Ramos (cell line): ENCODE data around the gene TMEM145.
"Not testable (repeated sequence)": the region's sequence is repeated elsewhere in the genome, so short reads cannot be mapped to it uniquely, and the experiment has no call there.

Experiments
- in situ Hi-C: fragments of 300-500 bp; cut with MboI; formaldehyde crosslinking; loops from one replicate; pipeline ENCODE4 v1.14.3; 2022; ENCODE audit warnings: low sequenced_read_pairs; ENCODE audit not compliant: unreplicated experiment

The TMEM145 gene

DNA sequence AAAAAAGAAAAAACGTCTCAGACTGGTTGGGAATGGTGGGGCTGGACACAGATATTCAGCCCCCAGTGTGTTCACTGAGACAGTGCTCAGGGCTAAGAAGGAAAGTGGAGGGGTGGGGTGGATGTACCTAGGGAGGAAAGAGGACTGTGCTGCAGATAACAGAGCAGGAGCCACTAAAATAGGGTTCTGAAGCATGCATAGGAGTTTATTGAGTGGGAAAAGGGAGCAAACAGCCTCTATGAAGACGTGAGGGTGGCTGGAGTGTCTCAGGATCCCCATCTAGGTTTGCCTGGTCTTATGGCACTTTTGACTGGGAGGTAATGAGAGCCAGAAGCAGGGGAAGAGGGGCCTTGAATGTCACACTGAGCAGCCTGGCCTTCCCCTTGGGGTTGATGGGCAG lies 15.7 kb downstream of the TMEM145 start:
- in situ Hi-C loops, result no loop called here

DNA sequence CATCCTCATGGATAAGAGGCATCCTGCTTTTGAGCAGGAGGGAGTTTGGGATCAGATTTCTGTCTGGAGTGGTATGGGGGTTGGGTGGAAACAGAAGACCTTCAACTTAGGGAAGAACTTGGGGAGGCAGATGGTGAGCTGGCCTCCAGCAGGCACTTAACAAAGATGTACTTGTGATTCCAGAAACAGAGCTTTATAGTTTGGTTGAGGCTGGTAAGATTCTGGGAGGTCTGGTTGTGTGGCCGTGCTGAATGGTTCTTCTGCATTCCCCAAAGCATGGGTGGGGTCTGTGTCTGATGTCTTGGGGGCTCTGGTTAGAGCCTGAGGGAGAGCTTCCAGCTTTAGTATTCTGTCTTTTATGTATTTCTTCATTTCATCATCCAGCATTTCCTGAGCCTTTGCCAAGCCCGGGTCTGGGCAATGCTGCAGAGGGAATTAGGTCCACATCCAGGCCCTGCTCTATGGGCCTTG lies 17.2 kb downstream of the TMEM145 start:
- in situ Hi-C loops, result no loop called here

DNA sequence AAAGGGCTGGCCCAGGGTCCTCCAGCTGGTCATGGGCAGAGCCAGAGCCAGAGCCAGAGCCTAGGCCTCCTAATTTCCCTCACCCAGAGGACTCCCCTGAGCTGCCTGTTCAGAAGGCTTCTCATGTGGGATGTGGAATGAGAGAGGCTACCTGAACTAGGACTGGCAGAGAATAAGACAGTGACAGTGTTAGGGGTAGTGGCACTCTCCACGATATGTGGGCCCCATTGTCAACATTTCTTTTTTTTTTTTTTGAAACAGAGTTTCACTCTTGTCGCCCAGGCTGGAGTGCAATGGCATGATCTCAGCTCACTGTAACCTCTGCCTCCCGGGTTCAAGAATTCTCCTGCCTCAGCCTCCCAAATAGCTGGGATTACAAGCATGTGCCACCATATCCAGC lies 18.2 kb downstream of the TMEM145 start:
- in situ Hi-C loops, result not testable (repeated sequence)

DNA sequence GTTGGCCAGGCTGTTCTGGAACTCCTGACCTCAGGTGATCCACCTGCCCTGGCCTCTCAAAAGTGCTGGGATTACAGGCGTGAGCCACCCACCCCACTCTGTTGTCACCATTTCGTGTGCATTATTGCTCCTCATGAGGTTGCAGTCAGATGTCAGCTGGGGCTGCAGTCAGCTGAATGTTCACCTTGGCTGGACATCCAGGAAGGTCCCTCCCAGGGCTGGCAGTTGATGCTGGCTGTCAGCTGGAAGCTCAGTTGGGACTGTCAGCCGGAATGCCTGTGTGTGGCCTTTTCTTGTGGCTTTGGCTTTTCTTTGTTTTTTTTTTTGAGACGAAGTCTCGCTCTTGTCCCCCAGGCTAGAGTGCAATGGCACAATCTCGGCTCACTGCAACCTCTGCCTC lies 18.9 kb downstream of the TMEM145 start:
- in situ Hi-C loops, result no loop called here

DNA sequence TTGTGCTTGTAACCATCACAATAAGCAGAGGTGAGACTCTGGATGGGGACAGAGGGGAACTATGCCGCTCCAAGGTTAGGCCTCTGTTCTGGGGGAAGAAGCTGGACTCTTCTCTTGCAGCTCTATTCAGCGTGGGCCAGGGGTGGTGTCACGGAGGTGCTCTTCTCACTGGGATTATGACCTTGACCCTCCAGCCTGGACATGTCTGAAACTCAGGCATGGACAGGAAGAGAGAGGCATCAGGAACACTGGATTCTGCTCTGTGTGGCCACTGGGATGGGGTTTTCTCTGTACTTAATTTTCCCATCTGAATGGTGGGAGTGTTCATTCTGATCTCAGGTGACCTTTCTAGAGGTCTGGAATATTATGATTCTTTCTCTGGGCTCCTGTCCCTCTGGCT lies 19.9 kb downstream of the TMEM145 start:
- in situ Hi-C loops, result no loop called here

DNA sequence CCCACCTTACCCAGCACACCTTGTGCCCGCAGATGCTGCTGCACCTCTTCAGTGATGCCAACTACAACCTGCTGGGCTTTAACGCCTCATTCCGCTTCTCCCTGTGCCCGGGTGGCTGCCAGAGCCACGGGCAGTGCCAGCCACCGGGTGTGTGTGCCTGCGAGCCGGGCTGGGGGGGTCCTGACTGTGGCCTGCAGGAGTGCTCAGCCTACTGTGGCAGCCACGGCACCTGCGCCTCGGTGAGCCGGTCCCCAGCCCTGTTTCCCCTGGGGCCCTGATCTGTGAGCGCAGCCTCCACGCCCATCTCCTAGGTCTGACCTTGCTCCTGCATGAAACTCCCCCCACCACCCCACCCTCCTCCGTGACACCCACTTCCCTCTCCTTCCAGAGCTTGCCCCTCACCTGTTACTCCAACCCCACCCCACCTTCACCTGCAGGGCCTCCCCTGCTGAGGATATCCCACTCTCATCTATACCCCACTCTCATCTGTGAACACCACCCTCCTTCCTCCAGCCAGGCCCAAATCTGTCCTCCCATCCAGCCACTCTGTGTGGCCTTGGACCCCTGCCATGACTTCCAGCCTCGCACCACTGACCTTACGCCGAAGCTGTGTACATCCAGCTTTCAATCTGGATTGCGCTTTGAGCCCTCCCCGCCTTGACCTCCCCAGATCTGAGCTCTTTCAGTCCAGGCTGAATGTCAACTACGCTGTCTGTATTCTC lies 21.0 kb downstream of the TMEM145 start:
- in situ Hi-C loops, result no loop called here

DNA sequence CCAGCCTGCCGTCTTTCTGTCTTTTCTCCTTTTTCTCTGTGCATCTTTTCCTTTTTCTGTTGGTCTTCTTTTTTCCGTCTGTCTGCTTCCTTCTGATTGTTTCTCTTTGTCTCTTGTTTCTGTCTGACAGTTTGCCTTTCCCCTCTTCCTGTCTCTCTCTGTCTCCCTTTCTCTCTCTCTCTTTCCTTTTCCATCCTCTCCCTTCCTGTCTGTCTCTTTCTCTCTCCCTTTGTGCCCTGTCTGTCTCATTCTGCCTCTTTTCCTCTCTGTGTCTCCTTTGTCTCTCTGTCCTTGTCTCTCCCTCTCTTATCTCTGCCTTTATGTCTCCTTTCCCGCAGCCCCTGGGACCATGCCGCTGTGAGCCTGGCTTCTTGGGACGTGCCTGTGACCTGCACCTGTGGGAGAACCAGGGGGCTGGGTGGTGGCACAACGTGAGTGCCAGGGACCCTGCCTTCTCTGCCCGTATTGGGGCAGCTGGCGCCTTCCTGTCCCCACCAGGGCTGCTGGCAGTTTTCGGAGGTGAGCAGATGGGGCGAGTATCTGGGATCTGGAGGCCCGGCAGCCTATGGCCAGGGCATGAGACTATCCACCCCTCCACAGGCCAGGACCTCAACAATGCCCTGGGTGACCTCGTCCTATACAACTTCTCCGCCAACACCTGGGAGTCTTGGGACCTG lies 21.7 kb downstream of the TMEM145 start:
- in situ Hi-C loops, result no loop called here

DNA sequence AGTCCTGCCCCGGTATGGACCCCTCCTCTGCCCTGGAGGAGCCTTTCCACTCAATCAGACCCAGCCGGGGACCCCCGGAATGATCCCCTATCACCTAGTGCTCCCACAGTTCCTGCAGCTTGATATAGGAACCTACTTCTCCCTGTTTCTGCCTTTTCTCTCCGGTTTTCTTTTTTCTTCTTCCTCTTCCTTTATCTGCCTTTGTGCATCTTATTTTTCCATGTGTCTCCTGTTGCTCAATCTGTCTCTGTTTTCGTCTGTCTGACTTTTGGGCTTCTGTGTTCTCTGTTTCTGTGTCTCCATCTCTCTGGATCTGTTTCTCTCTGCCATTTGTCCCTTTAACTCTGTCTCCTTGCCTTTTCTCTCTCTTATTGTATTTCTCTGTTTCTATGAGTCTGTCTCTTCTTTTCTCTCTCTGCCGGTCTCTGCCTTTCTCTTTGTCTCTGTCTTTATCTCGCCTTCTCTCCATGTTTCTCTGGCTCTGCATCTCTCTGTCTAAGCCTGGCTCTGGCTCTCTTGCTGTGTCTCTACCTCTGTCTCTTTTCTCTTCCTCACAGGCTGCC lies 22.3 kb downstream of the TMEM145 start:
- in situ Hi-C loops, result no loop called here

DNA sequence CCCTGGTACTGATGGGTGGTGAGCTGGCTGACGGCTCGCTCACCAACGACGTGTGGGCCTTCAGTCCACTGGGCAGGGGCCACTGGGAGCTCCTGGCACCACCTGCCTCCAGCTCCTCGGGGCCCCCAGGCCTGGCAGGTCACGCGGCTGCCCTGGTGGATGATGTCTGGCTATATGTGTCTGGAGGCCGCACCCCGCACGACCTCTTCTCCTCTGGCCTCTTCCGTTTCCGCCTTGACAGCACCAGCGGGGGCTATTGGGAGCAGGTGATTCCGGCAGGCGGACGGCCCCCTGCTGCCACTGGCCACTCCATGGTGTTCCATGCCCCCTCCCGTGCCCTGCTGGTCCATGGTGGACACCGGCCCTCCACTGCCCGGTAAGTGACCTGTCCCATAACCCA lies 22.9 kb downstream of the TMEM145 start:
- in situ Hi-C loops, result no loop called here

DNA sequence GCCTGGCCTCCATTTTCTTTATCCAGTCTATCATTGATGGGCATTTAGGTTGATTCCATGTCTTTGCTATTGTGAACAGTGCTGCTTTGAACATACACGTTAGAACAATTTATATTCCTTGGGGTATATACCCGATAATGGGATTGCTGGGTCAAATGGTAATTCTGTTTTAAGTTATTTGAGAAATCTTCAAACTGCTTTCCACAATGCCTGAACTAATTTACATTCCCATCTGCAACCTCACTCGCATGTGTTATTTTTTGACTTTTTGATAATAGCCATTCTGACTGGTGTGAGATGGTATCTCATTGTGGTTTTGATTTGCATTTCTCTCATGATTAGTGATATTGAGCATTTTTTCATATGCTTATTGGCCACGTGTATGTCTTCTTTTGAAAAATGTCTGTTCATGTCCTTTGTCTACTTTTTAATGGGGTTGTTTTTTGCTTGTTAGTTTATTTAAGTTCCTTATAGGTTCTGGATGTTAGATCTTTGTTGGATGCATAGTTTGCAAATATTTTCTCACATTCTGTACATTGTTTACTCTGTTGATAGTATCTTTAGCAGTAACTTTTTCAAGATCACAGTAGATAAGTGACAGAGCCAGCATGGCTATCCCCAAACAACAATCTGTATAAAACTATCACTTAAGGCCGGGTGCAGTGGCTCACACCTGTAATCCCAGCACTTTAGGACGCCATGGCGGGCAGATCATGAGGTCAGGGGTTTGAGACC lies 26.2 kb downstream of the TMEM145 start:
- in situ Hi-C loops, result not testable (repeated sequence)

DNA sequence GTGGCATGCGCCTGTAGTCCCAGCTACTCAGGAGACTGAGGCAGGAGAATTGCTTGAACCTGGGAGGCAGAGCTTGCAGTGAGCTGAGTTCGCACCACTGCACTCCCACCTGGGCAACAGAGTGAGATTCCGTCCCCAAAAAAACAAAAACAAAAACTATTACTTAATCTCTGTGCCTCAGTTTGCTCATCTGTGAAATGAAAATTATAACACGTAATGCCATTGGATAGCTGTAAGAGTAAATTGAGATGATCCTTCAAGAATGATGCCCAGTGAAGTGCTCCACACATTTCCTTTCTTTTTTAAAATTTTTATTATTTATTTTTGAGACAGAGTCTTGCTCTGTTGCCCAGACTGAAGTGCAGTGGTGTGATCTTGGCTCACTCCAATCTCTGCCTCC lies 26.8 kb downstream of the TMEM145 start:
- in situ Hi-C loops, result not testable (repeated sequence)

DNA sequence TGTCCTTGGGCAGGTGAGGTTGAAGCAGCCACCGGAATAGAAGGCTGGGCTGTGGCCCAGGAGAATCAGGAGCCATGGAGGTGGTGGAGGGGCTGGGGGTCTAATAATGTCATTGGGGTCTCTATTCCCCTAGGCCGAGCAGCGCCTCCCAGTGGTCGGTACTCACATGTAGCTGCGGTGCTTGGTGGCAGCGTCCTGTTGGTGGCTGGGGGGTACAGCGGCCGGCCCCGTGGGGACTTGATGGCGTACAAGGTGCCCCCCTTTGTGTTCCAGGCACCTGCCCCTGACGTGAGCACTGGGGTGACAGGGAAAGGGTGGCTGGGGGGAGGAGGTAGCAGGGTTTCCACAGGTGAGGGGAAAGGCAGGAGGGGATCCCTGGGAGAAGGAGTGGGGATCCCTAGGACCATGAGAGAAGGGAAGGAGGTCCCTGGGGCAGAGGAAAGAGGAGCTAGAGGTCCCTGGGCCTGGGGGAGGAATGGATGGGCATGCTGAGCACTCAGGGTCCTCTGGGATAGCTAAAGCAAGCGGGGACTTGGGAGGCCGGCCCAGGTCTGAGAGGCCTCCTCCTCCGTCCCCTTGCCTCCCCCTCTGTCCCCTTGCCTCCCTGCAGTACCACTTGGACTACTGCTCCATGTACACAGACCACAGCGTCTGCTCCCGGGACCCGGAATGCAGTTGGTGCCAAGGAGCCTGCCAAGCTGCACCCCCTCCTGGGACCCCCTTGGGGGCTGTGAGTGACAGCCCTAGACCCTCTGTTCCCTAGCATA lies 30.4 kb downstream of the TMEM145 start:
- in situ Hi-C loops, result no loop called here

DNA sequence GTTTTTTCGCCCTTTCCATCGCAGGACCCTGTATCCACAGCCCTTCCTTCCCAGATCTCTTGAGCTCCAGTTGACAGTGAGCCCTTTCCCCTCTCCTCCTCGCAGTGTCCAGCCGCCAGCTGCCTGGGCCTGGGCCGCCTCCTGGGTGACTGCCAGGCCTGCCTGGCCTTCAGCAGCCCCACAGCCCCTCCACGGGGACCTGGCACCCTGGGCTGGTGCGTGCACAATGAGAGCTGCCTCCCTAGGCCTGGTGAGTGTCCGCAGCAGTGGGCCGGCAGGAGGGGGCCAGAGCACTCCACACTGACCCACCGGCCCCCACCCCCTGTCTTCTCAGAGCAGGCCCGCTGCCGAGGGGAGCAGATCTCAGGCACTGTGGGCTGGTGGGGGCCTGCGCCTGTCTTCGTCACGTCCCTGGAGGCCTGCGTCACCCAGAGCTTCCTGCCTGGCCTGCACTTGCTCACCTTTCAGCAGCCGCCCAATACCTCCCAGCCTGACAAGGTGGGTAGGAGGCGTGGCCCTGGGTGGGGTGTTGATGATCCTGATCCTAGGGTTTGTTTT lies 31.3 kb downstream of the TMEM145 start:
- in situ Hi-C loops, result no loop called here

DNA sequence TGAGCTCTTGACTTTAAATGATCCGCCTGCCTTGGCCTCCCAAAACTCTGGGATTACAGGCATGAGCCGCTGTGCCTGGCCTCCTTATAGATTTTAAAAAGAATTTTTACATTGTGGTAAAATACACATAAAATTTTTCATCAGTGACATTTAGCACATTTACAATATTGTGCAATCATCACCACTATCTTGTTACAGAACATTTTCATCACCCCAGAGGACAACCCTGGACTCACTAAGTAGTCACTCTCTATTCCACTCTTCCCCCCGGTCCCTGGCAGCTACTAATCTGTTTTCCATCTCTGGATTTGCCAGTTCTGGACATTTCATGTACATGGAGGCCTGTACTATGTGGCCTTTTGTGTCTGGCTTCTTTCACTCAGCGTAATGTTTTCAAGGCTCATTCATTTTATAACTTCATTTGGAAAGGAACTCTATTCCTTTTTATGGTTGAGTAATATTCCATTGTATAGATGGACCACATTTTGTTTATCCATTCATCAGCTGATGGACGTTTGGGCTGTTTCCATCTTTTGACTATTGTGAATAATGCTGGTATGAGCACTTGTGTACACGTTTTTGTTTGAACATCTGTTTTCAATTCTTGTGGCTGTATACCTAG lies 32.2 kb downstream of the TMEM145 start:
- in situ Hi-C loops, result no loop called here

DNA sequence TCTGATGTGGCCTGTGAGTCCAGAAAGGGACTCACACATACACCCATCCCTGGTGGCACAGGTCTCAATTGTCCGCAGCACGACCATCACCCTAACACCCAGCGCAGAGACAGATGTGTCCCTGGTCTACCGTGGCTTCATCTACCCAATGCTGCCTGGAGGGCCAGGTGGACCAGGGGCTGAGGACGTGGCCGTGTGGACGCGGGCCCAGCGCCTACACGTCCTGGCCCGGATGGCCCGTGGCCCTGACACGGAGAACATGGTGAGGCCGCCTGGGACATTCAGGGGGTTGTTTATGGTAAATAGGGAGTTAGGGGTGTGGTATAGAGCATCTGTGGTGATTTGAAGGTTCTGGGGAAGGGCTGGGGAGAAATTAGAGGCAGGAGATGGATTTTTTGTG lies 35.1 kb downstream of the TMEM145 start:
- in situ Hi-C loops, result no loop called here

DNA sequence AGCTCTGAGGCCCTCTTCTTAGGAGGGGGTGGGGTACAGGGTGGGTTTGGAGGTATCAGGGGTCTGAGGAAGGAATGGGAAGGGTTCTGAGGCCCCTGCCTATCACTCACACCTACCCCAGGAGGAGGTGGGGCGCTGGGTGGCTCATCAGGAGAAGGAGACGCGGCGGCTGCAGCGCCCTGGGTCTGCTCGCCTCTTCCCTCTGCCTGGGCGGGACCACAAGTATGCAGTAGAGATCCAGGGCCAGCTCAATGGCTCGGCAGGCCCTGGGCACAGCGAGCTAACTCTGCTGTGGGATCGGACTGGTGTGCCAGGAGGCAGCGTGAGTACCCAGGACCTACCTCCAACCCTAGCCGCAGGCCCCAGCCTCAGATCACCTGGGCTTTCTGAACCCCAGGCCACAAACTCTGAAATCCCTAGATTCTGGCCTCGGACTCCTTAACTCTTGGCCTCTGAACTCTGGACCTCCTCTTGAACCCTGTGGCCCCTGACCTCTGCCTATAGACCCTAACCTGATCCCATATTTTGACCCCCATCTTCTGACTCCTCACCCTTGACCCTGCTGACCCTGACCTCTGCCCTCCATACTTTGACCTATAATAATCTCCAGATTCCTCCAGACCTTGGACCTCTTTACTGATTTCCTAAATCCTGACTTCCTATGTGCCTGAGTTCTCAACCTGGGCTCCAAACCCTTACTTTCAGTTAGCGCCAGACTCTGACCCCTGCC lies 36.4 kb downstream of the TMEM145 start:
- in situ Hi-C loops, result no loop called here

DNA sequence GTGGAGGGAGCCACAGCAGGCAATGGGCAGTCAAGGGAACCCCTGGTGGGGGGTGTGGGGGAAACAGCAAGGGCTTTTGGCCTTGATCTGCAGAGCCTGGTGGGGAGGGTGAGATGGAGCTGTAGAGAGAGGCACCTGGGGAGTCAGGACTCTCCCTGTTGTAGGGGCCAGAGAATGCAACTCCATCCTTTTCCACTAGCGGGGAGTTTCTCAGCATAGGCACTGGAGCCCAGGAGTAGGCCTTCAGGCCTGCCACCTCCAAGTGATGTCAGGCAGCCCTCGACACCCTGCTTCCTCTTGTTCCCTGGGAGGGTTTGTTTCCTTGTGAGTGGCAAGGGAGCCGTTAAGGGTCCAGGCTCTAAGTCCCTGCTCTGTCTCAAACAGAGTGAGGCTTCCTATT lies 37.3 kb downstream of the TMEM145 start:
- in situ Hi-C loops, result no loop called here

DNA sequence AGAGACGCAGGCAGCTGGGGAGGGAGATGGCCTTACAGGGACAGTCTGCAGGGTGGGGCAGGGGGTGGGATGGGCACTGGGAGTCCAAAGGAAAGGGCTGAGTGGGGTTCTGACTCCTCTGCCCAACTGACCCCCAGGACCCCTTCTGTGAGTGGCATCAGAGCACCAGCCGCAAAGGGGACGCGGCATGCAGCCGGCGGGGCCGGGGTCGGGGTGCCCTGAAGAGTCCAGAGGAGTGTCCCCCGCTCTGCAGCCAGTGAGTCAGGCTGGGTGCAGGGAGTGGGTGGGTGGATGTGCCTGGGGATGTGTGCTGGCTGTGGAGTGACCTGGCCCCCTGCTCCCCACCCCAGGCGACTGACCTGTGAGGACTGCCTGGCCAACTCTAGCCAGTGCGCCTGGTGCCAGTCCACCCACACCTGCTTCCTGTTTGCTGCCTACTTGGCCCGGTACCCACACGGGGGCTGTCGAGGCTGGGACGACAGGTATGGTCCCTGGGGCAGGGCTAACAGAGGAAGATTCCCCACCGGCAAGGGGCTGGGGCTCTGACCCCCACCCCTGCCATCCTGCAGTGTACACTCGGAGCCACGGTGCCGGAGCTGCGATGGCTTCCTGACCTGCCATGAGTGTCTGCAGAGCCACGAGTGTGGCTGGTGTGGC lies 38.1 kb downstream of the TMEM145 start:
- in situ Hi-C loops, result no loop called here
